Measurements from ENCODE around the gene STN1. TPM values are rescaled to one million over a fixed set of nuclear protein-coding genes. Genes with fewer than 3 reads are reported as not detected.

STN1 gene
- total and polyA plus RNA-seq, 9 of the 15 experiments (the other 6 are each of a cell fraction or from before 2014, with no cell fraction given): 9.1 to 19.6 (median 13.8) TPM

- peak; percentile 72; the same call in 1 of the 2 replicates for TF ChIP-seq ZBTB2 (IDR thresholded peaks at IDR 0.05)
- peak; percentile 51; the same call in 1 of the 2 replicates for TF ChIP-seq ETS1 (conservative IDR thresholded peaks at IDR 0.05; ENCODE audit: control insufficient read depth, low read depth, low read length)
- peak; percentile 89 to 92 for TF ChIP-seq NRF1 (conservative IDR thresholded peaks at IDR 0.05 in 1 of 2, IDR thresholded peaks at IDR 0.05 in 1 of 2)
- no peak for TF ChIP-seq DPF2 (IDR thresholded peaks at IDR 0.05)
- TF ChIP-seq TFAP4 (CRISPR knock-in tag; IDR thresholded peaks at IDR 0.05; ENCODE audit: borderline replicate concordance): peak; percentile 24; the same call in 1 of the 2 replicates
- no peak for TF ChIP-seq SOX6 (IDR thresholded peaks at IDR 0.05)
- no peak for TF ChIP-seq FOXP1 (CRISPR knock-in tag; IDR thresholded peaks at IDR 0.05)
- no peak for TF ChIP-seq RERE (CRISPR knock-in tag; IDR thresholded peaks at IDR 0.05; ENCODE audit: borderline replicate concordance)
- no peak for TF ChIP-seq ZNF133 (CRISPR knock-in tag; IDR thresholded peaks at IDR 0.05)
- peak; percentile 61; the same call in 1 of the 2 replicates for TF ChIP-seq HSF4 (CRISPR knock-in tag; IDR thresholded peaks at IDR 0.05; ENCODE audit: borderline replicate concordance)
- TF ChIP-seq RBM22 (IDR thresholded peaks at IDR 0.05; ENCODE audit: low read depth, low read length, poor library complexity, severe bottlenecking): no peak
- no peak for TF ChIP-seq TOE1 (IDR thresholded peaks at IDR 0.05; ENCODE audit: borderline replicate concordance)
- no peak for TF ChIP-seq TOE1 (CRISPR knock-in tag; IDR thresholded peaks at IDR 0.05; ENCODE audit: borderline replicate concordance, low read depth)
- peak; percentile 95 for TF ChIP-seq ZNF589 (CRISPR knock-in tag; IDR thresholded peaks at IDR 0.05; ENCODE audit: low read depth)
- TF ChIP-seq MBD1 (CRISPR knock-in tag; IDR thresholded peaks at IDR 0.05): no peak
- TF ChIP-seq EP300 (IDR thresholded peaks at IDR 0.05; ENCODE audit: low read length): no peak
These were observed 48.9 kb upstream of the STN1 start, which contains the start of gene SLK (continued) for GRCh38 chr10:103966671-103967447.

Data from K562 (cell line).